CD4-positive, alpha-beta memory T cell (primary cell): ENCODE measurements around the gene STX1A. TPM values are rescaled to one million over a fixed set of nuclear protein-coding genes. Genes with fewer than 3 reads are reported as not detected.

ENCODE experiments used
- CTCF ChIA-PET: fragments of 350-600 bp; sonication (Branson Sonifier 250); formaldehyde crosslinking; loops from one replicate; lab custom pipeline; 2021; ENCODE audit warnings: inconsistent platforms; ENCODE audit not compliant: partially characterized antibody; lab: Charles Lee
- POLR2A ChIA-PET: fragments of 350-600 bp; sonication (Branson Sonifier 250); formaldehyde crosslinking; loops from one replicate; lab custom pipeline; 2021; ENCODE audit not compliant: partially characterized antibody; lab: Charles Lee
- DNase-seq, 5 donors: peaks; one replicate each; pipeline versions ENCODE4 v3.0.0 to v3.0.0-alpha.2; 2020 to 2022; ENCODE audit warnings: mixed read lengths in 1 of 5
- H3K27ac ChIP-seq: one replicate; pipeline ENCODE4 v1.7.0; 2013; ENCODE audit warnings: low read depth, low read length
- H3K27me3 ChIP-seq: 2 replicates; pipeline ENCODE4 v1.7.0; 2013; ENCODE audit warnings: mild to moderate bottlenecking, low read length, moderate library complexity; ENCODE audit not compliant: insufficient read depth
- H3K36me3 ChIP-seq: 2 replicates; pipeline ENCODE4 v1.7.0; 2013; ENCODE audit warnings: mild to moderate bottlenecking, low read length, moderate library complexity; ENCODE audit not compliant: insufficient read depth
- H3K4me1 ChIP-seq: 2 replicates; pipeline ENCODE4 v1.7.0; 2013; ENCODE audit warnings: mild to moderate bottlenecking, low read length, moderate library complexity; ENCODE audit not compliant: insufficient read depth
- H3K4me3 ChIP-seq, 2 donors: one replicate each; pipeline ENCODE4 v1.7.0; 2013; ENCODE audit warnings: low read length in 2 of 2, mild to moderate bottlenecking in 1 of 2
- H3K9me3 ChIP-seq, 2 donors: one replicate each; pipeline ENCODE4 v1.7.0; 2013; ENCODE audit warnings: low read length in 2 of 2, control low read depth in 1 of 2; ENCODE audit not compliant: control insufficient read depth in 1 of 2
- H3K27ac Mint-ChIP-seq, 7 donors: one replicate each; pipeline ENCODE4 v1.8.0; 2020 to 2021; ENCODE audit warnings: mixed read lengths in 7 of 7, mild to moderate bottlenecking in 6 of 7, inconsistent platforms in 3 of 7, moderate library complexity in 3 of 7
- H3K27me3 Mint-ChIP-seq, 2 donors: one replicate each; pipeline ENCODE4 v1.8.0; 2020 to 2021; ENCODE audit warnings: mixed read lengths in 2 of 2
- H3K36me3 Mint-ChIP-seq, 2 donors: one replicate each; pipeline ENCODE4 v1.8.0; 2020 to 2021; ENCODE audit warnings: mixed read lengths in 2 of 2, inconsistent platforms in 1 of 2, mild to moderate bottlenecking in 1 of 2
- H3K4me1 Mint-ChIP-seq, 4 donors: one replicate each; pipeline ENCODE4 v1.8.0; 2020 to 2021; ENCODE audit warnings: mixed read lengths in 4 of 4, mild to moderate bottlenecking in 1 of 4
- H3K4me3 Mint-ChIP-seq, 8 donors: one replicate each; pipeline ENCODE4 v1.8.0; 2020 to 2021; ENCODE audit warnings: mixed read lengths in 8 of 8, mild to moderate bottlenecking in 7 of 8, moderate library complexity in 6 of 8, inconsistent platforms in 3 of 8
- H3K9me3 Mint-ChIP-seq, 8 donors: one replicate each; pipeline ENCODE4 v1.8.0; 2020 to 2021; ENCODE audit warnings: mixed read lengths in 8 of 8, mild to moderate bottlenecking in 5 of 8, inconsistent platforms in 3 of 8, moderate library complexity in 1 of 8
- intact Hi-C: fragments of 100-400 bp; cut with micrococcal nuclease; formaldehyde crosslinking; loops from one replicate; pipeline ENCODE4 v1.15.1; 2023
- polyA plus RNA-seq, 2 donors: library from polyadenylated mRNA; unstranded; fragments of 300-500 nt; fragmentation: Illumina TruSeq; gene quantifications; one replicate each; pipeline ENCODE4 v1.2.3, GENCODE V29; 2021
- total RNA-seq, 2 experiments: library from RNA; stranded (reverse); gene quantifications; one replicate each; pipeline ENCODE4 v1.2.3, GENCODE V29; 2021

Gene STX1A
- total and polyA plus RNA-seq, 4 experiments from 2014 or later = 1.2 to 8.3 (median 5.4) TPM

- Mint-ChIP-seq H3K4me1 (no peaks in the 10 kb centered on the region), H3K27me3 (peaks cover 3 to 5% of the 10 kb centered on the region in 2 donors), H3K27ac (no peak overlapping the region), H3K4me3 (no peak overlapping the region), H3K36me3 (no peaks in the 10 kb centered on the region), H3K9me3 (no peaks in the 10 kb centered on the region)
- no peak overlapping the region for H3K27ac ChIP-seq
- ChIA-PET CTCF (no interaction called here), POLR2A (no interaction called here)
- no peaks in the 10 kb centered on the region for H3K27me3 ChIP-seq
- intact Hi-C loops = no loop called here
- no peaks in the 10 kb centered on the region for H3K4me1 ChIP-seq
- no peaks in the 10 kb centered on the region for H3K9me3 ChIP-seq
- no peak overlapping the region for H3K4me3 ChIP-seq
- no peaks in the 10 kb centered on the region for H3K36me3 ChIP-seq
- no peak for DNase-seq
These were observed 30.7 kb upstream of the STX1A start for GRCh38 chr7:73749931-73750776.

- no peaks in the 10 kb centered on the region for H3K36me3 ChIP-seq
- H3K9me3 ChIP-seq = no peaks in the 10 kb centered on the region
- Mint-ChIP-seq H3K27ac (no peak overlapping the region), H3K4me1 (no peaks in the 10 kb centered on the region), H3K4me3 (no peak overlapping the region), H3K9me3 (no peaks in the 10 kb centered on the region), H3K27me3 (peaks cover 3% of the 10 kb centered on the region in 2 donors), H3K36me3 (no peaks in the 10 kb centered on the region)
- DNase-seq = no peak
- ChIA-PET POLR2A (no interaction called here), CTCF (no interaction called here)
- H3K27me3 ChIP-seq = no peaks in the 10 kb centered on the region
- no peaks in the 10 kb centered on the region for H3K4me1 ChIP-seq
- H3K4me3 ChIP-seq = no peak overlapping the region
- H3K27ac ChIP-seq = no peak overlapping the region
- intact Hi-C loops = no loop called here
These were observed 26.9 kb upstream of the STX1A start for GRCh38 chr7:73746378-73746777.

GRCh38 chr7:73742753-73743641, 23.5 kb upstream of the STX1A start:
- Histone ChIP-seq H3K27me3 (no peaks in the 10 kb centered on the region), H3K36me3 (no peaks in the 10 kb centered on the region), H3K4me1 (peaks cover 6% of the 10 kb centered on the region), H3K9me3 (no peaks in the 10 kb centered on the region), H3K4me3 (no peak overlapping the region), H3K27ac (no peak overlapping the region)
- DNase-seq = no peak
- no peaks in the 10 kb centered on the region for H3K27me3 Mint-ChIP-seq
- ChIA-PET CTCF (no interaction called here), POLR2A (no interaction called here)
- no peaks in the 10 kb centered on the region for H3K9me3 Mint-ChIP-seq
- peak overlapping the region in 1 of 7 donors; percentile 60 for H3K27ac Mint-ChIP-seq
- no peak overlapping the region for H3K4me3 Mint-ChIP-seq
- H3K4me1 Mint-ChIP-seq = peaks cover under 1 to 9% (median 2%) of the 10 kb centered on the region in 4 donors
- peaks cover 0 to 4% of the 10 kb centered on the region in 2 donors for H3K36me3 Mint-ChIP-seq
- intact Hi-C loops = no loop called here

GRCh38 chr7:73742338-73742752, 22.9 kb upstream of the STX1A start:
- no peak for DNase-seq
- intact Hi-C loops = no loop called here
- ChIA-PET CTCF (no interaction called here), POLR2A (no interaction called here)
- Mint-ChIP-seq H3K36me3 (peaks cover 0 to 4% of the 10 kb centered on the region in 2 donors), H3K27me3 (no peaks in the 10 kb centered on the region), H3K4me1 (peaks cover 2 to 9% (median 6%) of the 10 kb centered on the region in 4 donors), H3K9me3 (no peaks in the 10 kb centered on the region), H3K4me3 (no peak overlapping the region), H3K27ac (no peak overlapping the region)
- H3K9me3 ChIP-seq = no peaks in the 10 kb centered on the region
- peaks cover 12% of the 10 kb centered on the region for H3K4me1 ChIP-seq
- H3K27ac ChIP-seq = no peak overlapping the region
- no peak overlapping the region for H3K4me3 ChIP-seq
- no peaks in the 10 kb centered on the region for H3K36me3 ChIP-seq
- H3K27me3 ChIP-seq = no peaks in the 10 kb centered on the region

GRCh38 chr7:73741600-73741999, 22.1 kb upstream of the STX1A start:
- Histone ChIP-seq H3K27ac (no peak overlapping the region), H3K4me1 (peaks cover 13% of the 10 kb centered on the region), H3K36me3 (no peaks in the 10 kb centered on the region), H3K27me3 (no peaks in the 10 kb centered on the region), H3K4me3 (no peak overlapping the region), H3K9me3 (no peaks in the 10 kb centered on the region)
- intact Hi-C loops = no loop called here
- Mint-ChIP-seq H3K27ac (peak overlapping the region in 1 of 7 donors; percentile 35), H3K9me3 (no peaks in the 10 kb centered on the region), H3K4me1 (peaks cover 2 to 14% (median 7%) of the 10 kb centered on the region in 4 donors), H3K36me3 (peaks cover 0 to 4% of the 10 kb centered on the region in 2 donors), H3K27me3 (no peaks in the 10 kb centered on the region), H3K4me3 (peak overlapping the region in 1 of 8 donors; percentile 21)
- ChIA-PET CTCF (no interaction called here), POLR2A (no interaction called here)
- DNase-seq = no peak

GRCh38 chr7:73740771-73741170, 21.3 kb upstream of the STX1A start:
- peak overlapping the region in 3 of 7 donors; percentile 29 to 87 (median 33) for H3K27ac Mint-ChIP-seq
- peak overlapping the region in 6 of 8 donors; percentile 23 to 45 (median 38) for H3K4me3 Mint-ChIP-seq
- POLR2A ChIA-PET = no interaction called here

GRCh38 chr7:73740212-73740611, 20.7 kb upstream of the STX1A start:
- peaks cover 2 to 17% (median 7%) of the 10 kb centered on the region in 4 donors for H3K4me1 Mint-ChIP-seq
- intact Hi-C loops = no loop called here
- POLR2A ChIA-PET = no interaction called here
- Histone ChIP-seq H3K27me3 (no peaks in the 10 kb centered on the region), H3K27ac (no peak overlapping the region), H3K36me3 (no peaks in the 10 kb centered on the region), H3K9me3 (no peaks in the 10 kb centered on the region), H3K4me3 (no peak overlapping the region), H3K4me1 (peaks cover 13% of the 10 kb centered on the region)
- CTCF ChIA-PET = interaction anchor here (2.6 to 9.7 kb wide), 2 partner anchors 116 to 135 kb away, joined by 16 to 142 read pairs; no protein-coding TSS in a partner anchor
- no peaks in the 10 kb centered on the region for H3K27me3 Mint-ChIP-seq
- H3K36me3 Mint-ChIP-seq = peaks cover 0 to 7% of the 10 kb centered on the region in 2 donors
- peak overlapping the region in 3 of 7 donors; percentile 29 to 87 (median 33) for H3K27ac Mint-ChIP-seq
- no peaks in the 10 kb centered on the region for H3K9me3 Mint-ChIP-seq
- no peak for DNase-seq
- H3K4me3 Mint-ChIP-seq = peak overlapping the region in 7 of 8 donors; percentile 23 to 65 (median 41)

More at GRCh38 chr7:73740771-73741170, 21.3 kb upstream of the STX1A start:
- Mint-ChIP-seq H3K27me3 (no peaks in the 10 kb centered on the region), H3K4me1 (peaks cover 2 to 16% (median 7%) of the 10 kb centered on the region in 4 donors), H3K36me3 (peaks cover 0 to 7% of the 10 kb centered on the region in 2 donors), H3K9me3 (no peaks in the 10 kb centered on the region)
- Histone ChIP-seq H3K4me3 (no peak overlapping the region), H3K27me3 (no peaks in the 10 kb centered on the region), H3K27ac (no peak overlapping the region), H3K4me1 (peaks cover 13% of the 10 kb centered on the region), H3K9me3 (no peaks in the 10 kb centered on the region), H3K36me3 (no peaks in the 10 kb centered on the region)
- no peak for DNase-seq
- CTCF ChIA-PET = interaction anchor here (2.6 to 9.7 kb wide), 2 partner anchors 115 to 135 kb away, joined by 16 to 142 read pairs; no protein-coding TSS in a partner anchor
- intact Hi-C loops = no loop called here
